LNCAP (cell line): ENCODE measurements around the gene RGS9BP.

Experiments
- TF ChIP-seq, protein P1 (sequence below): fragments of 450-650 bp; IDR thresholded peaks from 2 replicates; pipeline ENCODE4 v1.5.1; 2017; ENCODE audit warnings: mild to moderate bottlenecking

RGS9BP gene

DNA sequence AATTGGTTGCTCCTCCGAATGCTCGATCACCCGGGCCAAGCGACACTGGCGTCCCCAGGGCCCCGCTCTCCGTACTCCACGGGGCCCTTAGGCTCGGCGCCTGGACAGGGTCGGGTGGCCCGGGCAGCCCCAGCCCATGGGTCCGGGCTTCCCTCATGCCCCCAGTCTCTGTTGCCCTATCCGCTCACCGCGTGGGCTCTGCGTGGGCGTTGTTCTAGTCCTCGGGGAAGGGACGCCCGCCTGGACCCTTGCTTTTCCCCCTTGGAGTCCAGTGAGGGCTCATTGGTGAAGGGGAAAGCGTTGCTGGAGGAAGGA lies 45.2 kb downstream of the RGS9BP start:
- TF ChIP-seq, protein P1, sequence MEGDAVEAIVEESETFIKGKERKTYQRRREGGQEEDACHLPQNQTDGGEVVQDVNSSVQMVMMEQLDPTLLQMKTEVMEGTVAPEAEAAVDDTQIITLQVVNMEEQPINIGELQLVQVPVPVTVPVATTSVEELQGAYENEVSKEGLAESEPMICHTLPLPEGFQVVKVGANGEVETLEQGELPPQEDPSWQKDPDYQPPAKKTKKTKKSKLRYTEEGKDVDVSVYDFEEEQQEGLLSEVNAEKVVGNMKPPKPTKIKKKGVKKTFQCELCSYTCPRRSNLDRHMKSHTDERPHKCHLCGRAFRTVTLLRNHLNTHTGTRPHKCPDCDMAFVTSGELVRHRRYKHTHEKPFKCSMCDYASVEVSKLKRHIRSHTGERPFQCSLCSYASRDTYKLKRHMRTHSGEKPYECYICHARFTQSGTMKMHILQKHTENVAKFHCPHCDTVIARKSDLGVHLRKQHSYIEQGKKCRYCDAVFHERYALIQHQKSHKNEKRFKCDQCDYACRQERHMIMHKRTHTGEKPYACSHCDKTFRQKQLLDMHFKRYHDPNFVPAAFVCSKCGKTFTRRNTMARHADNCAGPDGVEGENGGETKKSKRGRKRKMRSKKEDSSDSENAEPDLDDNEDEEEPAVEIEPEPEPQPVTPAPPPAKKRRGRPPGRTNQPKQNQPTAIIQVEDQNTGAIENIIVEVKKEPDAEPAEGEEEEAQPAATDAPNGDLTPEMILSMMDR = no peak
